GM19193 (cell line): ENCODE measurements around the gene MIS12.

Source experiments
- POLR2A ChIP-seq: IDR thresholded peaks from 4 replicates; pipeline ENCODE4 v1.6.1; 2011; ENCODE audit not compliant: insufficient read depth, insufficient read length; ENCODE audit errors: extremely low read depth

MIS12 gene

DNA sequence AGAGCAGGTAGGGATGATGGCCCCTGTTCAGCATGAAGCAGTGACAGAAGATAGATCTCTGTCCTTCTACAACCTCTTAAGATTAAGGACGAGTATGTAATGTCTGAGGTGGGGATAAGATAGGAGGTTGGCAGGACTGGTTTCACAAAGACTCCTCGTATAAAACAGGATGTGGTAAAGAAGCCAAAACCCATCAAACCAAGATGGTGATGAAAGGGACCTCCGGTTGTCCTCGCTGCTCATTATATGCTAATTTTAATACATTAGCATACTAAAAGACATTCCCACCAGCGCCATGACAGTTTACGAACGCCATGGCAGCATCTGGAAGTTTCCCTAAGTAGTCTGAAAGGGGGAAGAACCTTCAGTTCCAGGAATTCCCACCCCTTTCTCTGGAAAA is 27.3 kb downstream of the MIS12 start:
- TF ChIP-seq POLR2A: no peak

DNA sequence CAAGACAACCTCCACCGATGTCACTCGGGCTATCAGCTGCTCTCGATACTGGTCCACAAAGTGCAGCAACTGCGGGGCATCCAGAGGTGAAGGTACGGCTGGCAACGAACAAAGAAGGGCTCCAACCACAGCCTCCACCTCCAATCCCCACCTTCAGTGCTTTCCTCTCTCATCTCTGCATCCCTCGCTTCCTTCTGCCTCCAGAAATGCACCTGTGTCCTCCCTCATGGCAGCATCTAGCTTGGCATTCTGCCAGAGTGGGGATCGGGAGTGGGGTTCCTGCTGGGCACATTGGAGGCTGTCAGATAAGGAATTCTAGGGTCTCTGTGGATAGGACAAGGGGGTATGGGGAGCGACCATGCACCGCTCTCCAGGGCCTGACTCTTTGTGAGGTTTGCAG is 28.6 kb downstream of the MIS12 start:
- TF ChIP-seq POLR2A: no peak

DNA sequence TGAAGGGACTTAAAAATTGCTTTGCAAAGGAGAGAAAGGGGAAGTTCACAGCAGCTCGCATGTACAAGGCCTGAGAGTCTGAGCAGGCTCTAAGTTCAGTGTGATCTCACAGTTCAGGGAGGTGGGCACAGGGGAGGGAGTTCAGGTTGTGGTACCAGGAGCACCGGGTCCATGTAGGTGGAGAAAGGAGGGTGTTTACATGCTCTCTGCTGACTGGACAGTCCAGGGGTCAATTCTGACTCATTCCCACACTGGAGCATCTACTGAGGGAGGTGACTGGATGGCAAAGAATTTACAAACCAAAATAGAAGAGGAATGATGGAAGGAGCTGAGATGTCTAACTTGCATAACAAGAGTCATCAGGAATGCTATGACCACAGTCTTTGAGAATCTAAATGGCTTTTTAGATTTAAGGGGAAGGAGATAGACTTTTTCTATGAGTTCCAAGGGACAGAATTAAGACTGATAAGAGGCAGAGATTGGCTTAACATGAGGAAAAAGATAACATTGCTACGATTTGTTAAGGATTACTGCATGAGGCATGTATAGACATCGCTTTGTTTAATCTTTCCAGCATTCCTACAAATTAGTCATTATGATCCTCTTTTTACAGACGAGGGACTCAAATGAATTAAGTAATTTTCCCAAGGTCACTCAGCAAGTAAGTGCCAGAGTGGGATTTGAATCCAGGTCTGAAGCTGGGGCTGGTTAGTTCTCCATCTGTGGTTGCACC is 29.9 kb downstream of the MIS12 start:
- TF ChIP-seq POLR2A: no peak

DNA sequence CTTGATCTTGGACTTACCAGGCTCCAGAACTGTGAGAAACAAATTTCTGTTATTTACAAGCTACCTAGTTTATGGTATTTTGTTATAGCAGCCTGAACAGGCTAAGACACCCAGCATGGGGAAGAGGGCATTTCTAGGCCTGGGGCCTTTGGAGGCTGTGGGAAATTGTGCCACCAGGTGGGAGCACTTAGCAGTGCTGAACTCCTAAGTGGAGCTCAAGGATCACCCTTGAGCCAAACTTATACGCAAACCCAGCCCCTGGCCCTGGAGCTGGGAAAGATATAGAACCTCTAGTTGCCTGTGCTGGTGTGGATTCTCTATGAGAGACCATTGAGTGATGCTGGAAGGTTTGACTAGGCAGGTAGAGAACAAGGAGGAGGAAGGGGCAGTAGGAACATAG is 36.1 kb downstream of the MIS12 start:
- no peak for TF ChIP-seq POLR2A

DNA sequence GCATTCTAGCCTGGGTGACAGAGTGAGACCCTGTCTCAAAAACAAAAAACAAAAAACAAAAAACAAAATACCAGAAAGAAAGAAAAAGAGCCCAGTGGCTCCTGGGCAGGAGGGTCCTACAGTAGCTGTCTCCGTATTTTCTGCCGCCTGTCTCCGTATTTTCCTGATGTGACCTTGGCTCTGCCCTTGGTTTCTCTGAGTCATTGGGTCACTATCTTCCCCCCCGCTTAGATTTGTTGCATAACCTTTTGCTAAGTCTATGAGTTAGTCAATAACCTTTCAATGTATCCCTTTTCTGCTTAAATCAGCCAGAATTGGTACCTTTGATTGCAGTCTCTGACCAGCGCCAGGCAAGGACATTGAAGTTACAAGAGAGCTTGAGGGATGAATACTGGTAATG is 36.9 kb downstream of the MIS12 start:
- no peak for TF ChIP-seq POLR2A

DNA sequence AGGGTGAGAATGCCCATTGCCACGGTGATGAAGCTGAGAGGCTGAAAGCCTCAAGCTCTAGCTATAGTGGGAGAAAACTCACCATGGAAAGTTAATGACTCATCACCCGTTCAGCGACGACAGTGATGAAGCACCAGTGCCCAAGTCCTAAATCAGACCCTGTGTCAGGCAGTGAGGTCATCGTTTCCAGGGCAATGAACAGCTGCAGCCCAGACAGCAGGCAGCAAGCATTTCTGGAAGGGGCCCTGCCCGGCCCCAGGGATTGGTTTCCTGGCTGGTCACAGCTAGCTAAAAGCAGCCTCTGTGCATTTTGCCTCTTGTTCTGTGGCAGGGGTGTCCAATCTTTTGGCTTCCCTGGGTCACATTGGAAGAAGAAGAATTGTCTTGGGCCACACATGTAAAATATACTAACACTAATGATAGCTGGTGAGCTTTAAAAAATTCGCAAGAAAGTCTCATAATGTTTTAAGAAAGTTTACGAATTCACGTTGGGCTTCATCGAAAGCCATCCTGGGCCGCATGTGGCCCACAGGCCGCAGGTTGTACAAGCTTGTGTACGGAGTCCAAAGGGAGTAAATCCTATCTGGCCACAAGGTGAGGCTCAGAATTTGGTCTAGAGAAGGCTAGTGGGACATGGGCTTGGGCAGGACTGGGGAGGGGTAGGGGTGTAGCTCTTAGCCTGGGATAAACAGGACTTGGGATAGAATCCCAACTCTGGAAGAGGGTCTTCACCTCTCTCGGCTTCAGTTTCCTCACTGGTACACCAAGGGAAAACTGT is 40.6 kb downstream of the MIS12 start:
- no peak for TF ChIP-seq POLR2A

DNA sequence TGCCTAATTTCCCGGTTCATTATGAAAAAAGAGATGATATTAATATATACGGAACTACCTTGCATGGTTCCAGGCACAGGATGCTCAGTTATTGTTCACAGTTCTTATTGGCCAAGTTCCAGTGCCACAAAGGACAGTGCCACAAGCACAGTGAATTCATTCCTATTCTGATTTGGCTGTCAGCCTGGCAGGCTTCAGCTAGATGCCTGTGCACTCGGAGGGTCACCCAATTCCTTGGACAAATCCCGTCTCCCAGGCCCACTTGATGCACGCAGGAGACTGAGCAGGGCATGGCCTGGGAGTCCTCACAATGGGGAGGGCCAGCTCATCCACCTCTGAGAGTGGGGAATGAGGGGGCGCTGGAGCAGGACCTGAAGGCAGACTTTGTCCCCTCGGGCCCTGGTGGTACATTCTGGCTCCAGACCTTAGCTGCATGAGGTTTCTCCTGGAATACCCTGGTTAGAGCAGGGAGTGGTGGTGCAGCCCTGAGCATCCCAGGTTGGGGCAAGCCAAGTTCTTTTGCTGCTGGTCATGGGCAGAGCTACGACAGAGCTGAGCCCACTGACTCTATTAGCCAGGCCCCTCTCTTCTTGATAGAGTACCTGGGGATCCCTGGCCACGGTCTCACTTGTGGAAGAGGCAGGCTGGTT is 41.4 kb downstream of the MIS12 start:
- TF ChIP-seq POLR2A: no peak

DNA sequence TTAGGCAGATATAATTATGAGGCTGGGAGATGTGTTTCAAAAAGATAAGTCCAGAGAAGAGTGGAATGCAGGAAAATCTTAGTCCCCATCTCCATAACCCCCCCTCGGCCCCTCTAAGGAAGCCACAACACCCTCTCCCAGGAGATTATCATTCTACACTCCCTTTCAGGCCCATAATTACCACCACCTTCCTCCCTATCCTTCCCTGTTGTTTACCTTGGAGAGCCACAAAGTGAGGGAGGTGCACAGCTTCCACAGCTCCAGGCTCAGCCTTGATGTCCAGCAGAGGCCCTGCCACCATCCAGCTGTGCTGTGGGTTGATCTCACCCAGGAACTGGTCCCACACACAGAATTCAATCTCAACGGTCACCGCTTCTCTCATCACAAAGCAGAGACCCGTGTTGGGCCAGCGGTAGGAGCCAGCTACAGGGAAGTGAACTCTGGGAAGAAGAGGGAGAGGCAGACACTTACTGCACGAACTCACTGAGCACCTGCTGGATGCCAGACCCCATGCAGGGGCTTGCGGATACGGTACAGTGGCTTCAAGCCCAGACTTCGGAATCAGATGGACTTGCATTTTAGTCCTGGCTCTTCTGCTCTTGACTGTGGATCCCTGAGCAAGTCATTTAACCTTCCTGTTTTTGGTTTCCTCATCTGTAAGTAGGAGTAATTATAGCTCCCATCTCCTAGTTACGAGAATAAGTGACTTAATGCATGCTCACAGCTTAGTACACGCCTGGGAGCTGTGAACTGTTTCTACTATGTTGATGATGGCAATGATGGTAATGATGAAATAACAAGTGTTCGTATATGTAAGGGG is 44.1 kb downstream of the MIS12 start:
- no peak for TF ChIP-seq POLR2A

DNA sequence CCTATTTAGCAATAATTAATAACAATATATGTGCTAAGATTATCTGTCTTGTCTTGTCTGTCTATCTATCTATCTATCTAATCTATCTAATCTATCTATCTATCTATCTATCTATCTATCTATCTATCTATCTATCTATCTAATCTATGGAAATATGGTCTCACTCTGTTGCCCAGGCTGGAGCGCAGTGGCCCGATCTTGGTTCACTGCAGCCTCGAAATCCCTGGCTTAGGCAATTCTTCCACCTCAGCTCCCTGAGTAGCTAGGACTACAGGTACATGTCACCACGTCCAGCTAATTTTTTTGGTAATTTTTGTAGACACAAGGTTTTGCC is 44.7 kb downstream of the MIS12 start:
- no peak for TF ChIP-seq POLR2A

DNA sequence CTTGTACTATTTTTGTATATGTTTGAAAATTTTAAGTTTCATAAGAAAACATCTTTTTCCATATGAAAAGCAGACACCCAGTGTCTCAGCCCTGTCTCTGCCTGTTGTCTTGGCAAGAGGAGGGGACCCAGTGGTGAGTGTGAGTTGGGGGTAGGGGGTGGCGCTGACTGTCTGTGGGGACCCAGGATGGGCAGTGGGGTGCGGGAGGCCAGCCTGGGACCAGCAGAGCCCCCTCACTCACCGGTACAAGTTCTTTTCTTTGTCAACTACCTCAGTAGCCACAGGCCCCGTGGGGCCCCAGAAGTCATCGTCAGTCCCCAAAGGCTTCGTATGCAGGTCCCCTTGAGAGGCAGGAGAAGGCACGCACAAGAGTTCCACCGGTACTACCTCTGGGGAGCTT is 46.2 kb downstream of the MIS12 start:
- no peak for TF ChIP-seq POLR2A

DNA sequence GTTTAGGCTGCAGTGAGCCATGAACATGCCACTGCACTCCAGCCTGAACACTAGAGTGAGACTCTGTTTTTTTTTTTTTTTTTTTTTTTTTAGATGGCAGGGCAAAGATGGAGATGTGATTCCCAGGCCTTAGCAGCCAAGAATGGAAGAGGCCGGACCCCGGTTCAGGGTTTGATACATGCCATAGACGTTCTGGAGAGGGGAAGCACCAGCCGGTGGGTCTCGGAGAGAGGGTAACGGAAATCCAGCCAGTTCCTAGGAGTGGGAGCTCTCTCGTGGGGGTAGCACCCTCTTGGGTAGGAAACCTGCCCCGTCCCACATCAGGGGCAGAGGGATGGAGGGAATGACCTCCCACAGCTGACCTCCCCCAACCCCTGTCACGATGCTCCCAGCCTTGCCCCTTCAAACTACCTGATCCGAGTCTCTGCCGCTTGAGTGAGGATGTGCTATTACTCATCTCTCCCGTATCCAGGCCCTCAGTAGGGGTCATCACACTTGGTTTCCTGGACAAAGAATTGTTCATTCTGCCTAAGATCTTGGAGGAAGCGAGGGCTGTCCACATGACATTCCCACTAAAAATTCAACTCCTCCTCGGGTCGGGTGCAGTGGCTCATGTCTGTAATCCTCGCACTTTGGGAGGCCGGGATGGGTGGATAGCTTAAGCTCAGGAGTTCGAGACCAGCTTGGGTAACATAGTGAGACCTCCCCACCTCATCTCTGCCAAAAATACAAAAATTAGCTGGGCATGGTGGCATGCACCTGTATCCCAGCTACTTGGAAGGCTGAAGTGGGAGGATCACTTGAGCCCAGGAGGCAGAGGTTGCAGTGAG is 47.3 kb downstream of the MIS12 start:
- TF ChIP-seq POLR2A: no peak

DNA sequence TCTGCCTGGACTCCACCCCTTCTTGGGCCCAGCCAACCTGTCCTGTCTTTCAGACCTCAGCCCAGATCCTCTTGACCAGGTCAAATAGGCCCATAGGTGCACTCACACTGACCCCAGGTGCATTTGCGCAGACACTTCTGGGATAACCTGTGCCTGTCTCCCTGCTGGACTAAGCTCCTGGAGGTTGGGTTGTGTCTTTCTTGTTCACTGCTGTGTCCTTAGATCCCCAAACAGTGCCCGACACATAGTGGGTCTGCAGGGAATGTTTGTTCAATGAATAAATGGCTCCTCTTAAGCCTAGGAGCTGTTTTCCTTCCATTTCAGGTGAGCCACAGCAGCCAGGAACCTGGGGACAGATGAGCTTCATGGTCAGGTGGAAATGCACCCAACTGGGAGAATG is 49.1 kb downstream of the MIS12 start:
- TF ChIP-seq POLR2A: no peak

DNA sequence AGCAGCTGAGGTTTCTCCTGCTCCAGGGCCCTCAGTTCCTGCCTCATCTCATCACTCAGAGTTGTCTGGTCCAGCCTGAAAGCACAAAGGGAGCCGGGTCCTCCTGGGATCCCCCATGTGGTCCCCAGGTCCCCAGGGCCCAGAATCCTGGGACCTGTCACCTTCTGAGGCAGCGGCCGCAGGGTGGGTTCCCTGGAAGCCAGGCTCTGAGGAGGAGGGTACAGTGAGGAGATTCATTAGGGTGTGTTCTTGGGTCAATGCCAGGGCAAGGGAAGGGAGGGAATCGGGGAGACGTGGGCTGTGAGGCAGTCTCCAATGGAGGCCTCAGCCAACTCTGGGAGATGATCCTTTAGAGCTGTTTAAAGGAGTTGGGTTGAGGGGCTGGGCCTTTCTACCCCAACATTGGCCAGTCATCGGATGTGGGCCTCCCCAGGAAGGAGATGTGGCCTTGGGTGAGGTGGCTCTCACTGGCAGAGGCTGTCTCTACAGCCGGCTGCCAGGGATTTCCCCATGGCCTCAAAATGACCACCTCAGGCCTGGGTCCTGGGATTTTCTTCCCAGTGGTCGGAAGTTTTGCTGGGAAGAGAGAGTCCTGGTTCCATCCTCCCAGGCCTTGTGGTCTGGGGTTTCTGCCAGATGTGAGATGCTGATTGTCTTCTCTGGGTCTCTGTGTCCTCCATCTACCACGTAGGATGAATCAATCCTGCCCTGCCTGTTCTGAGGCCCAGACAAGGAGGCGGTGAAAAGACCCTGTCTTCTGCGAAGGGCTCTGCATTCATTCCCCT is 50.7 kb downstream of the MIS12 start:
- no peak for TF ChIP-seq POLR2A
